GM23248 (cell line): ENCODE data around the gene CD96.

Experiments used
- EZH2 ChIP-seq: fragments of 200-600 bp; sonication (generic); IDR thresholded peaks from 2 replicates; pipeline ENCODE4 v1.6.1; 2018; ENCODE audit warnings: antibody characterized with exemption, mild to moderate bottlenecking; ENCODE audit not compliant: insufficient read depth, poor library complexity, severe bottlenecking
- EZH2phosphoT487 ChIP-seq: fragments of 200-600 bp; sonication (generic); IDR thresholded peaks from 2 replicates; pipeline ENCODE4 v1.6.1; 2018; ENCODE audit warnings: antibody characterized with exemption, moderate library complexity, mild to moderate bottlenecking, low read depth; ENCODE audit not compliant: insufficient read depth

DNA sequence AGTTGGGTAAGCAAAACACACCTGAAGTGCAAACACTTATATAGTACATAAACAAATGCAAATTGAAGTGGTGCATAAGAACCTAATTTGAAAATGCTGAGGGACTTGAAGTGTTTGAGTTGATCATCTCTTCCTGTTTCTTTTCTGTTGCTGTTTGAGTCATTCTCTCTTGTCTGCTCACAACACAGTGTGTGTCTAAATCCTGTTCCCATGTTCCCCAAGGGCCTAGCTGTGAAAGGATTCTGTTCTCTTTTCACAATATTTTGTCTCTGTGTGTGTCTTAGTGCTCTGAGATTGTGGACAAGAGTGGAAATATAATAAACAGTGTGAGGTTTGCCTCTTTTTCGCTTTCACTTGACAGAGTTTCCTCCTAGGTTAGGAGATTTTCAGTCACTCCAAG is 6.1 kb downstream of the CD96 start:
- no peak for TF ChIP-seq EZH2
- no peak for TF ChIP-seq EZH2phosphoT487
